Measurements from ENCODE around the gene CLIC6.
A peak's percentile ranks its signal among the peaks of the same experiment; 100 is the strongest.
"Not testable (repeated sequence)": the region's sequence is repeated elsewhere in the genome, so short reads cannot be mapped to it uniquely, and the experiment has no call there.

Gene CLIC6

DNA sequence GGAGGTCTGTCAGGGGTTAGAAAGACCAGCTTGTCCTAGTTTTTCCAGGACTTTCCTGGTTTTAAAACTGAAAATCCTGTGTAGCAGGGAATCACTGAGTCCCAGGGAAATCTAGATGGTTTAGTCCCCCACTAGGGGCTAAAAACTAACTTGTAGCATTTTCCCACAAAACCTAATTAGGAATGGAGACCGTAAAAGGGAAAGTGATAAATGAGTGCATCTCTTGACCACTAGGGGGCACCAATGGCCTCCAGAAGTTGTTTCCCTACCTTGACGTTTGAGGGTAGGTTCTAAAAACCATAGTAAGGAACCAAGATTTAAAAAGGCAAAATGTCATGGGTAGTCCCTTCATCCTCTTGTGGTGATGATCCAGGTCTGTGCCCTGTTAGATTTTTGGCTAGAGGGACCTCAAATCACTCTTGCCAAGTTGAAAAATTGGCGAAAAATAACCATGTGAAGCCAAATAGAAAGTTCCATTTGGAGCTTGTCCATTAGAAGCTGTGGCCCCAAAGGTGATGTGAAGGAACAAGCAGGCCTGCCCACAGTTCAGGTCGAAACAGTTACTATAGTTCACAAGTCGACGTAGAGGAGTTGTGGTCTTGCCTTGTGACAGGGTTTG lies 24.5 kb downstream of the CLIC6 start:
- DNase-seq: peak; percentile 26

- DNase-seq: no peak
These were observed 26.6 kb downstream of the CLIC6 start for GRCh38 chr21:34695434-34695833.

GRCh38 chr21:34696121-34696520 lies 27.3 kb downstream of the CLIC6 start:
- no peak for DNase-seq

GRCh38 chr21:34697826-34698225 lies 29.0 kb downstream of the CLIC6 start:
- DNase-seq: no peak

GRCh38 chr21:34698270-34699015 lies 29.6 kb downstream of the CLIC6 start:
- no peak for DNase-seq

DNA sequence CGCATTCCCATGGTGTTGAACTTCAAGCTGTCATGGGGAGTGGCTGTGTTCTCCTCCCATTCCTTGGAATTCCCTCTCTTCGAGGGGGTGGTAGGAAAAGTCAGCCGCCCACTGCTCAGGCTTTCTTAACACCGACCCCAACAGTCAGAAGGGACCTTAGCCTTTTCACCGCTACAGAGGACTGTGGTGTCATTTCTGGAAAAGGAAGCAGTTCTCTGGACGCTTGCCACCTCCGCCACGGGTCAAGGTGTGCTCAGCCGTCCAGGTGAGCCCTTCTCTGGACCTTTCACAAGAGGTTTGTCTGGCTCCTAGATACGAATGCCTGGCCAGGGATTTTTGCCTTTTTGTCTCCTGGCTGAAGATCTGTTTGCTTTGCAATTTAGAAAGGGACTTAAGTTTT lies 31.8 kb downstream of the CLIC6 start:
- no peak for DNase-seq

- no peak for DNase-seq
These were observed 32.9 kb downstream of the CLIC6 start for GRCh38 chr21:34701726-34702125.

DNA sequence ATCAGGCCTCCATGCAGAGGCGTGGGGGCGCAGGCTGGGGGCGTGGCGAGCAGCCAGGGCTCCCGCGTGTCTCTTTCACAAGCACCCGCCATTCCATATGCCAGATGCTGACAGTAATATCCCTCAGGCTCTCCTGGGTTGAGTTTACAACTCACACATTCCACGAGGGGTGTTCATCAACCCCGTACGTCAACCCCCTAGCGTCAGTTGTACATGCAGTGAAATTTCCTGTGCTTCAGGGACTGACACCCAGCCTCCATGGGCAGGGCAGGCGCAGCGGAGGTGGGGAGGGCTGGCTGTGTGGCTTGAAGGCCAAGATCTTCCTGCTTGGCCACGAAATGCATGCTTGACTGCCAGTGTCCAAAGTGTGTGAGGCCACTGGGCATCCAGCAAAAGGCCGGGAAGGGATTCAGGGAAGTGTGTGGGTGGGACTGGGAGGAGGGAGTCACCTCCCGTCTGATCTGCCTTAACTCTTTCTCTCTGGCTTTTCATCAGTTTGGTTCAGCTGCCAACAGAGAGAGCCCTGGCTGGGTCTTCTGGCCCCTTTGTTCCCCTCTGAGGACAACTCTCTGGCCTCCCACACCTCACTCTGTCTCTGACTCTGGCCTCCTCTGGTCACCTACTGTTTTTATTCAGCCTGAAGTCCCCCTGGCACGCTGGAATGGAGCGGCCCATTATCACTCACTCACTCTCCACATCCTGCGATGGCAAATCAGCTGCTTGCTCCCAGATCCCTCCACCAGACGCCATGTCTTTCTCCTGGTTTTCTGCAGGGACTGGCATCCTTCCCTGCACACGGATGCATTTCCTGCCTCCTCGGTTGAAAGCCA lies 33.8 kb downstream of the CLIC6 start:
- DNase-seq: no peak

DNA sequence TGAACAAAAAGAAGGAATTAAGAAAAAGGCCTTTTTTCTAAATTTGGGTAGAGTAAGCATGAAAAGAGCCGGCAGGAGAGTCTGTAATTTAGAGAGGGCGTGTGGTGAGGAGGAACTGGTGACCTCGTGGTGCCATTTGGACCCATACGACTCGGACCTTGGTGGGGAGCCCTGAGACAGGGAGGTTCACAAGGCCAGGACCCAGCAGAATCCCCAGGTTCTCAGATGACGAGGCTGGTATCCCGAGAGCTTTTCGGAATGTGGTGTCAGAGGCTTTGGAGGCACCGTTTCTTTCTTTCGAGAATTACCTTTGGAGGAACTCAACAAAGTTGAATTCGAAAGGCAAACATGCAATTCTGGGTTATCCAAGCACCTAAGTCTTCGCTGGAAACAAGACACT lies 34.8 kb downstream of the CLIC6 start:
- no peak for DNase-seq

GRCh38 chr21:34704119-34704518 lies 35.3 kb downstream of the CLIC6 start:
- no peak for DNase-seq

DNA sequence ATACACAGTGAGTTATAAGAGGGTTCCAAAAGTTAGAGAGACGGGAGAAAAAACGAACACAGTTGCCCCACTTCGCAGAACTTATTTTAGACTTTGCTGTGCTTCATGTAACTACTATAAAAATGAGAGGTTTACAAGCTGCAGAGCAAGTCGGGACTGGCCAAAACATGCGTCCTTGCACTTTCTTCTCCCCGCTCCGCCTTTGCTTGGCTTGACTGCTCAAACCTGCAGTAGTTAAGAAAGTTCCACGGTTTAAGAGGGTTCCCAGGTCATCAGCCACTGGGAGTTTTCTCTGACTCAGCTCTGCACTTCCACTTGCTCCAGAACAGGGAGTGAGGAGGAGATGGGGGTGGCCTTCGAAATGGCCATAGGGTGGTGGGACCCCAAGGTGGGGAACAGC lies 36.2 kb downstream of the CLIC6 start:
- DNase-seq: no peak

- no peak for DNase-seq
These were observed 37.5 kb downstream of the CLIC6 start for GRCh38 chr21:34706337-34706736.

- DNase-seq: peak; percentile 7
These were observed 39.1 kb downstream of the CLIC6 start for GRCh38 chr21:34707876-34708325.

- DNase-seq: no peak
These were observed 44.8 kb downstream of the CLIC6 start for GRCh38 chr21:34713621-34714020.

DNA sequence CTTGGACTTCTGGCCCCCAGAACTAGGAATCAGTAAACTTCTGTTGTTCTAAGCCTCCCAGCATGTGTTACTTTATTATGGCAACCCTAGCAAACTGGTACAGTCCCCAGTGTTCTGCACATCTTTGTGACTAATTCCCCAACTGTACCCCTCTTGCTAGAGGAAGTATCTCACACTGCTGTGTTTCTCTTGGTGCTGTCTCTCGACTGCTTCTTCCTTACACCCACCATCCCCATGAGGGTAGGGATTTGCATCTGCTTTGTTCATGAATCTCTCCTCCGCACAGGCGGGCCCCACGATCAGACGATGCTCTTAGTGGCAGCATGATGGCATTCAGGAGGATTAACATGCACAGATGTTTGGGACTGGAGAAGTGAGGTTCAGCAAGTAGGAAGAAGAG lies 46.7 kb downstream of the CLIC6 start:
- no peak for DNase-seq

DNA sequence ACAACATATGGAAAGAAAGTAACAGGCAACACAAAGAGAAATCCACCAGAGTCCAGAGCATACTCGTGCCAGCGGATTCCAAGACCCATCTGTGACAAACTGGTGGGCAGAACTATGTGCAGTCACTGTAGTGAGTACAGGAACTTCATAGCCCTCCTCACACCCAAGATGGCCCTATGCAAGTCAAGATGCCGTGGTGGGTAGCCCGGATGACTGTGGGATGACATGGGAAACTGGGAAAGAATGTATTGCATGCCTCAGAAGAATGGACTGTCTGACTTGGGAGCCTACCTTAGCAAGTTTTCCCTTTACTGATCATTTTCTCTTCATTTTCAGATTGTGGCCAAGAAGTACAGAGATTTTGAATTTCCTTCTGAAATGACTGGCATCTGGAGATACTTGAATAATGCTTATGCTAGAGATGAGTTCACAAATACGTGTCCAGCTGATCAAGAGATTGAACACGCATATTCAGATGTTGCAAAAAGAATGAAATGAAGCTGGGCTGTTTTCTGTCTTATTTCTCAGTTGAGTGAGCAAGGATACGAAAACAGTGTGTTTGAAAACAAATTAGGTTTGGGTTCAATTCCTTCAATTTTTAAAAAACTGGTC lies 47.3 kb downstream of the CLIC6 start:
- no peak for DNase-seq

DNA sequence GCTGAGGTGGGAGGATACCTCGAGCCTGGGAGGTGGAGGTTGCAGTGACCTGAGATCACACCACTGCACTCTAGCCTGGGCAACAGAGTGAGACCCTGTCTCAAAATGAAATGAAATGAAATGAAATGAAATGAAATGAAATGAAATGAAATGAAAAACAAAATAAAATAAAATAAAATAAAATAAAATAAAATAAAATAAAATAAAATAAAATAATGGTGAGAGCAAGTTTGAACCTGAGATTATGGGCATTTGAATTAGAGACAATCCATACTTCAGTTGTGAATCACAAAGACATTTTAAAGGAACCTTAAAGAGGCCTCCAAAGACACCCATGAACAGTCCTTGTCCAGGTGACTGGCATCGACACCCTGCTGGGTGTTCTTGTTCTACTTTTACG lies 49.7 kb downstream of the CLIC6 start:
- DNase-seq: not testable (repeated sequence)

- DNase-seq: peak; percentile 11
These were observed 54.0 kb downstream of the CLIC6 start for GRCh38 chr21:34722684-34723300.

GRCh38 chr21:34724131-34724856 lies 55.5 kb downstream of the CLIC6 start:
- DNase-seq: no peak

- DNase-seq: no peak
These were observed 56.0 kb downstream of the CLIC6 start for GRCh38 chr21:34724857-34725195.

DNA sequence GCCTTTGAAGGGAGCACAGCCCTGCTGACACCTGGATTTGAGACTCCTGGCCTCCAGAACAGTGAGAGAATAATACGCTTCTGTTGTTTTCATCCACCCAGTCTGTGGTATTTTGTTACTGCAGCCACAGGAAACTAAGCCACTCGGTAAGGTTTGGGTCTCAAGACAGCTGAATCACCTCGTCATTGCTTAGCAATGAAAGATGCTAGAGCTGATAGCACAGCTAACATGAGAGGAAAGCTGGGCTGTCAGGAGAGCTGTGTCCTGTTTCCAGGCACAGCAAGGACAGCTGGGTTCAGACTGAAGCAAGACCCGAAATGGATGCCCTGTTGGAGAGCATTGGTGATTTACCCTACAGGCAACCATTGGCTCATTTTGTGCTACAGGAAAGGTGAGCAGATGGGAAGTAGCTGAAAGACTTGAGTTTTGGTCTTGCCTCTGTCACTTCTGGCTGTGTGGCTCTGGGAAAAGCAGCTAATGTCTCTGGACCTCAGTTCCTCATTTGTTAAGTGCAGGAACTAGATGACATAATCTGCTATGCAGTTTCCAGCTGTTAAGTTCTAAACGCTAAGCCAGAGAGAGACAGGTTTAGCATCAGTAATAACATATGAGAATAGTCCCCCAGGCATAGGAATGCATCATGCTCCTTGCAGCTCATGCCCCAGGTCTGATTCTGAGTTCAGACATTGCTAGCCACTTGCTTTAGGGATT lies 58.0 kb downstream of the CLIC6 start:
- no peak for DNase-seq

DNA sequence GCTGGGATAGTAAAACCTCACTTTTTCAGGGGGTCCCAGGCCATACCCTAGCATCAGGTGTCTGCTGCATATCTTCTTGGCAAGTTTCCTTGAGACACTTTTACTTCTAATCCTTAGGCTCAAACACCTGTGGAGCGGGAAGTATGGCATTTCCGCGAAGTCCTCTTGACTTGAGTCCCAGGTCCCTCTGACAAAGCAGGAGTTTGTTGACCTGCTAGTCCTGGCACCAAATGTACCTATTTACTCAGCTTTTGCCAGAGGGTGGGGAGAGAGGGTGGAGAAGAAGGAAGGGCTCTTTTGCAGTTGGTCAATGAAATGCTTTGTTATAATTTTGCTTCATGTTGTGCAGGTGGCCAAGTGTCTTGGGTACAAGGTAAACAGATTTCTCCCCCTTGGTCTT lies 59.7 kb downstream of the CLIC6 start:
- no peak for DNase-seq
